G401.6 (cell line): ENCODE results near the gene AFF3.
A peak's percentile ranks its signal among the peaks of the same experiment; 100 is the strongest.

Experiments used
- FAIRE-seq: peaks from 2 replicates; lab custom pipeline; 2012; peaks lifted over from hg19 to GRCh38; lab: Jason Lieb, UNC

Gene AFF3

DNA sequence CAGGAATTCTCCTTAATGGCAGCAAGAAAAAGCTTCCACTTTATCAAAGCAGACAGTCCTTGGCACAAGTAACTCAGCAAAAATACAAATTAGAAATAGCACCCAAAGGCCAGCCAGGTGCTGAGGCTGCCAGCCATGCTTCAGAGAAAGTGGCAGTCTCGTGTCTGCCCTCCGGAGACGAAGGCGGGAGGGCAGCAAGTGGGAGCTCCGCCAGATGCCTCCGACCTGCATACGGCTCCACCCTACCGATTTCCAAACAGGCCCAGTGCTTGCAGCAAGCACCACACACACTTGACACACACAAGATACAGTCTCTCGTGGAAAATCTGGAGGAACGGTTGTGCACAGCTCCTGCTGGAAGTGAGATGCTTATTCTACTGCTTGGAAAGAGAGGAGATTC, 517.7 kb downstream of the AFF3 start:
- FAIRE-seq, result no peak

DNA sequence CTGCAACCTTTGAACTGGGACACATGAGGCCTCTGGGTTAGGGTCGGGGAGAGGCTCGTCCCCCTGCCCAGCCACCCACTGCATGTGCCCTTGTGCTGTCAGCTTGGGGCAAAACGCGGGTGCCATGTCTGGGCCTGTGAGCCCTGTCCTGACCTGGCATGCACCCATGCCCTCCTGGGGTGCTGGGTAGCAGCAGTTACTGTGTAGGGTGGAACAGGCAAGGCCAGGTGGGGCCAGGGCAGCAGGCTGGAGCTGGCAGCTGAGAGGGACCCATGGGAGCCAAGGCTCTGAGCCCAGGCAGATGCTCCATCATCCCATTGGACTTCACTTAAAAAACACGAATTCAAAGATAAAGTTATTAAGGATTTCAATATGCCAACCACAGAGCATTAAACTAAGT, 518.8 kb downstream of the AFF3 start:
- no peak for FAIRE-seq

DNA sequence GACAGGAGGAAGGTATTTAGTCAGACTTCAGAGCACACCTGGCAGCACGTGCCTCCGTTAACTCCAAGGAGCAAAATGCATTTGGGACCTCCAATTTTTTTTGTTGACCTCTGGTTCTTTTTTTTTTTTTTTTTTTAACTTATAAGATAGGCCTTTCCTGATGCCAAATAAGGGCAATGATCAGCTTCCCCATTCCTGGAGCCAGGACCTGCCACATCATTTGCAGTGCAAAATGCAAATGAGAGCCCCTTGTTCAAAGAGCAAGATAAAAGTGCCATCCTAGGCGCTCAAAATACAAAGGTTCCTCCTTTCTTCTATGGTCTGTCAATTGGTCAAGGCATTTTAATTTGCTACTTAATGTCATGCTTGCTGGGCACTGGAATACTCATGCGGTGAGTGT, 519.4 kb downstream of the AFF3 start:
- no peak for FAIRE-seq

DNA sequence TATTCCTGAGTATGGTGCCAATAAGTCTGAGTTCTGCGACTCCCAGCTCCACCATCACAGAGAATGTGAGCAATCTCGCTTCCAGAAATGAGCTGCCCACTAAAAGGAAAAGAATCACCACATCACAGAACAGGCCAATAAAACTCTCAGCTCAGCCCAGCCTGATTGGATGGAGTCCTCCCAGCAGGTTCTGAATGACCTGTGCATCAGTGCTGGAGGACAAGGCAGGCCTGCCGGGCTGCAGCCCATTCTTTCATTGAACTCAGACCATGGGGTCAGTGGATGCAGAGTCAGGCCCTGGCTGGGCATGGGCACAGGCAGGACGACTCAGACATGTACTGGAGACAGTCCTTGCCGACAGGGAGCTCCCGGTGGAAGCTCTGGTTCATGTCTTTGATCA, 519.9 kb downstream of the AFF3 start:
- no peak for FAIRE-seq

DNA sequence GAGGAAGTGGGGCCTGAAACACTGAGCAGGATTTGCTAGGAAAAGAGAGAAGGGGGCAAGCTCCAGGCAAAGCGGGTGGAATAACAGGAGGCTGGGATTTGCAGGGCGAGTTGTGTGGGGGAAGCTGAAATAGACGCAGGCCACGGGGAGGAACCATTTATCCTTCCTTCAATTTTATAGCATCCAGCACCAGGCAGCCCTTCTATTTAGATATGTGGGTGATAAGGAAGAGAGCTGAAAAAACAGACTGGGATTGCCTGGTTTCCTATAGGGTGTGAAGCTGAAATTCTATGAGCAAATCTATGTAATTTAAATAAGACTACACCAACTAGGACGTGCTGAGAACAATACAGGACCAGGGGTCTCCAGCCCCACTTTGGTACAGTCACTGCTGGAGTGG, 520.6 kb downstream of the AFF3 start:
- FAIRE-seq, result no peak

DNA sequence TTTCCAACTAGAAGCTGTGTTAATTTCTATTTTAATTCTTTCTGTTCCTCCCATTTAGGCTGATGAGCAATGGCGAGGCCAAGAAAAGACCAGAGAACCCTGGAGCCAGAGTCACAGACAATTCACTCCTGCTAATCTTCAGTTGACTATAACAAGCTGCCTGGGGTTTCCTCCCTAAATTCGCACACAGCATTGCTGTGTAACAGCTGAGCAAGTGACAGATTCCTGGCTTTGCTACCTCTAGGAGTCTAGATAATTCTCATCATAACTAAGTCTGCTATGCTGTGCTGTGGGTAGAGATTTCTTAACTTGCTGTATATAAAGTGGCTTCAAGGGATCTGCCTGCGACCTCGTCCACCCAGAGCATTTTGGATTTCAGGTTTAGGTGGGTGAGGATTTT, 521.3 kb downstream of the AFF3 start:
- FAIRE-seq, result no peak

DNA sequence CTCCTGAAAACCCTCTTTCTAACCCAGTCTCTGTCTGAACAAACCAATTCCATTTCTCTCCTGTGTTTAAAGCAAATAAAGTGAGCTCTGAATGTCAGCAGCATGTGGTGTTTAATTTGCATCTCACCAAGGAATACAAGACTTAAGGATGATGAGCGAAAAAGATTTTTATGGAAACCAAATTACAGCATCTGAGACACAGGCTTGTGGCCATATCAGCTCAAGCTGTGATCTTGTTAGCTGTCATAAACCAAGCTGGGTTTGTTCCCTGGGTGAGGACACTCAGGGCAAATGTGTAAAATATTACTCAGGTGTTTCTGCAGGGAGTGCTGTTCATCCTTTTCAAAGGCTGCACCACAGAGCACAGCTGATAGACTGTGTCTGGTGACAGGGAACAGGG, 523.2 kb downstream of the AFF3 start:
- peak; percentile 23 for FAIRE-seq

DNA sequence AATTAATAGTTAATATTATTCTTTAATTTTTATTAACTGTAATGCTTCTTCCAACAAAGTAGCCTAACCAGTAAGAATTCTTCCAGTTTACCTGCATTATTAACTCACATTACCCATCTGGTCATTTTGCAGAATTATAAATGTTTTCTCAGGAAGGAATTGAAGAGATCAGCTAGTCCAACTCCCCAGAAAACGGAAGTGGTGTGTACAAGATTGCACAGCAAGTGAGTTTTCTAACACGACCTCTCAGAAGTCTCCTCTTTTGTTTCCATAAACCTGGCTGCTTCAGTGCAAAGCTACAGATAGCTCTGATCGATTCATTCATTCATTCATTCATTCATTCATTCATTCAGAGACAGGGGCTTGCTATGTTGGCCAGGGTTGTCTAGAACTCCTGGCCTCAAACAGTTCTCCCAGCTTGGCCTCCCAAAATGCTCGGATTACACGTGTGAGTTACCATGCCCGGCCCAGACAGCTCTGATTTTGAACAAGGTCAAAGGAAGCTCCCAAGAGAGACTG, 523.8 kb downstream of the AFF3 start:
- FAIRE-seq, result no peak

DNA sequence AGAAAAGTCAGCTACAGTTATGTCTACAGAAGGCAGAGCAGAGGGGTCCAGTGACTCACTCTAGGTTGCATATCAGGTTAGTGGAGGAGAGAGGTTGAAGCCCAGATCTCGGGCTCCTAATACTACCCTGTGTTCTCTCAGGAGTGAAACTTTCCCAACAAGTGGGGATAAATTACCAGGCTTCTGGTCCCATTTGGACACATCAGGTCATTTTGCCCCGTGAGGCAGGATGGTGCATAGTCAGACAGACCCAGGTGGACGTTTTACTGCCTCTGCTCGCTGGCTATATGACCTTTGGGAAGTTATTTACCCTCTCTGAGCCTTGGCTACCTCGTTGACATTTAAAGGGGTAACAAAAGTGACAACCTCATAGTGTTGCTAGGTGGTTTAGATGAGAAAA, 524.6 kb downstream of the AFF3 start:
- peak; percentile 34 for FAIRE-seq

DNA sequence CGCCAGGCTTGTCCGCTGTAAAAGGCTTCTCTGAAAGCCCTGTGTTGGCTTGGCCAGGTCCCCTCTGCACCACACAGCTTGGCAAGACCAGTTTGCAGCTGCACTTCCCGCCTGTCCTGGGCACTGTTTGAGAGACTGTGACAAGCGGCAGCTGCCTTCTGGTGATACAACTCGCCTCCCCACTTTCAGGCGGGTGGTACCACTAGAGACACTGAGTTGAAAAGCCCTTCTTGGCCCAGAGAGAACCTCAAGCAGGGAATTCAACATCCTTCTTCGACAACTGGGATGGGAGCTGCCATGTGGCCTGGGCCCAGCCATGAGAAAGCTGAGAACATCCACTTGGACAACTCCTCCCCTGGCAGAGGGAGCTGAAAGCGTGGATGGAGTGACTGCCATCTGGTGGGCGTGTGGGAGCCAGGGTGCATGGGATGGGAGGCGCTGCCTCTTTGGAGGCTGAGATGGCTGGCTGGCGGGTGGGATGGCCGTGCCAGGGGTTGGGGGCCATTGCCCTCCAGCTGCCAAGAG, 527.1 kb downstream of the AFF3 start:
- no peak for FAIRE-seq

DNA sequence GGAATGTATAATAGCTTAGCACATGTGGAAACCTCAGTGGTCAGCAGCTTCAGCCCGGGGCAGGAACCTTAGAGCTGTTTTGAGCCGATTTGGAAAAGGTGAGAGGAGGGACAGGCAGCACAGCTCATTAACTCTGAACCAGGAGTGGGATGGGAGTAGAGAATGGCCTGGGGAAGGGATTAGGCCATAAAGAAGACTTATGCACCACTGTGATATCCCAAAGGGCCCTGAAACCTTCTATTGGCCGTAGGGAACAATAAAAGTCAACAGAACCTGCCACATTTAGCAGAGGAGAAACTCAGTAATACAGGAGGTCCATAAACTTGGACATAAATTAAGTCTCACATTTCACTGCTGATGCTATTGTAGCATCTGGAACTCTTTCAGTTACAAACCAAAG, 528.4 kb downstream of the AFF3 start:
- no peak for FAIRE-seq

DNA sequence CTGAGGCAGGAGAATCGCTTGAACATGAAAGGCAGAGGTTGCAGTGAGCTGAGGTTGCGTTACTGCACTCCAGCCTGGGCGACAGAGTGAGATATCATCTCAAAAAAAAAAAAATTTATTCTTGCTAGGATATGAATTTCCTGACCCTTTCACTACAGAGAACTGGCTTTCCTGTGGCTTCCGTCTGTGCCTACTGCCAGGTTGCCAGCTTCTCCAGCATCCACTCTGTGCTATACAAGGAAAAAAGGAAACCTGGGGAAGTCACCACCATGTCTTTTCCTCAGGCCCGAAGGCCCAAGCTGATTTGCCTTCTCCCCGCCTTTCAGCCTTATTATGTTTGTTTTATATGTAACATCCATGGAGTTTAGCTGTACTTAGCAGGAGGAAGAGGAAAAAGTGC, 530.6 kb downstream of the AFF3 start:
- no peak for FAIRE-seq

DNA sequence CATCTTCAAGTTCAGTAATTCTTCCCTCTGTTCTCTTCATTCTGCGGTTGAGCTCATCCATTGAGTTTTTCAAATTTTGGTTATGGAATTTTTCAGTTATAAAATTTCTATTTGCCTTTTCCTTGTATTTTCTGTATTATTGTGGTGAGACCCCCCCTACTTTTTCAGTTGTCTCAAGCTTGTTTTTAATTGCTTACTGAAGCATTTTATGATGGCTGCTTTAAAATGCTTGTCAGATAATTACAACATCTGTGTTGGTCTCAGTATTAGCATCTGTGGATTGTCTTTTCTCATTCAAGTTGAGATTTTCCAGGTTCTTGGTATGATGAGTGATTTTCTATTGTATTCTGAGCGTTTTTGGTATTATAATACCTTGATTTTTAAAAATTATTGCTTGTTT, 531.4 kb downstream of the AFF3 start:
- FAIRE-seq, result no peak

DNA sequence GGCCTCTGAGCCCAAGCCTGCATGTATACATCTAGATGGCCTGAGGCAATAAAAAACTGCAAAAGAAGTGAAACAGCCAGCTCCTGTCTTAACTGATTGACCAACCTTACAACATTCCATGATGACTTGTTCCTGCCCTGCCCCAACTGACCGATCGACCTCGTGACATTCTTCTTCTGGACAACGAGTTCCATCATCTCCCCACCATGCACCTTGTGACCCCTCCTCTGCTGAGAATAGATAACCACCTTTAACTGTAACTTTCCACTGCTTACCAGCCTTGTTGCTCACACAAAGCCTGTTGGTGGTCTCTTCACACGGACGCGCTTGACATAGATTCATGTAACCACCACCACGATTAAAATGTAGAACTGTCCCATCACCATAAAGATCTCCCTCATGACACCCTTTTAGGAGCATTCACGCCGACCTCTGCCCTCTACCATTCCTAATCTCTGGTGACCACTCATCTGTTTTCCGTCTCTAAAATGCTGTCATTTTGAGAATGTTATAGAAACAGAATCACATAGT, 532.5 kb downstream of the AFF3 start:
- peak; percentile 11 for FAIRE-seq

DNA sequence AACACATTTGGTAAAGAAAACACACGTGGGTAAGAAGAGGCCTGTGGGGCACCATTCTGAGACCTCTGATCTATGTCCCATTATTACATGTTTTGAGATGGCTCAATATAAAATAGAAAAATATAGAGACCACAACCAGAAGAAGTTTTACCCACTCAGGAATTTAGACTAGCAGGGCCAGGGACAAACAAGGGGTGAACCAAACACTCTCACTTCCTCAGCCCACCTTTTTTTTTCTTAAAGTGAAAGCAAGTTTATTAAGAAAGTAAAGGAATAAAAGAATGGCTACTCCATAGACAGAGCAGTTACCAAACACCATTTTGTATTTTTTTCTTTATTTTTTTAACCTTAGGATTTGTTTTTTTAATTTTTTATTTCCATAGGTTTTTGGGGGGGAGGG, 533.5 kb downstream of the AFF3 start:
- peak; percentile 76 for FAIRE-seq

DNA sequence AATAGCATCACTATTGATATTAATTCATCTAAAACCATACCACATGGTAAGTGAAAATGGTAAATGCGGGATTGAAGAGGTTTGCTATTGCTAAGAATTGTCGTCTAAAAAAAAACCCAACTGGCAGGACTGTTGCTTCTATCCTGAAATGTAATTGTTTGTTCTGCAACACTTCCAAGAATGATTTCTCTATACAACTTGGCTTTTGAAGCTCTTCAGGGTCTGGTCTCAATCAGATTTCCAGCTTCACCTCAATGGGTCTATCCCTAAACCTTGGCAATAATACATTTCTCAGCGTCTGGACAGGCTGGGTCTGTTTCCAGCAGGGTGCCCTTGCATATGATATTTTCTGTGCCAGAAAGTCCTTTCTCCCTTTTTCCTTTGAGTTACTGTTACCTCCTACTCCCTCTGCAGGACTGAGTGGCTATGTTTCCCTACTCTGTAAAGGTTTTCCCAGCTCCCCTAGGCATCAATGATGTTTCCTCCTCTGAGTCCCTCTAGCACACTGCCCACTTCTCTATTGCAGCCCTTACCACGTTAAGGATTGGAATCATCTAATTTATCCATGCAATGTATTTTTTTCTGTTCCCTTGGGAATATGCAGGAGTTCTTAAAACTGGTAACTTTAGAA, 534.4 kb downstream of the AFF3 start:
- FAIRE-seq, result peak; percentile 97

DNA sequence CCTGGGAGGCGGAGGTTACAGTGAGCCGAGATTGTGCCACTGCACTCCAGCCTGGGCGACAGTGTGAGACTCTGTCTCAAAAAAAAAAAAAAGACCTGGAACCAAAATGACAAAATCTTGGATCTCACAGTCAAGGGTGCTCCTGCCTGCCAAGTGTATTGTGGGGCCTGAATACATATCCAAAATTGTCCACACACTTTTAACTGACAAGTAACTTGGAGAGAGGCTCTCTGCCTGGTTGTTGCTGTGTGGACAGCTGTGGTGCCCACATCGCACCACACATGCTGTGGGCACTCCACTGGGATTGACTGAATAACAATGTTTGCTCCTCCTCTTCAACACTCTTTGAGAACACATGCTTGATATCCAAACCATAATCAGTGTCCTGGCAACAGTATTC, 534.9 kb downstream of the AFF3 start:
- FAIRE-seq, result no peak

DNA sequence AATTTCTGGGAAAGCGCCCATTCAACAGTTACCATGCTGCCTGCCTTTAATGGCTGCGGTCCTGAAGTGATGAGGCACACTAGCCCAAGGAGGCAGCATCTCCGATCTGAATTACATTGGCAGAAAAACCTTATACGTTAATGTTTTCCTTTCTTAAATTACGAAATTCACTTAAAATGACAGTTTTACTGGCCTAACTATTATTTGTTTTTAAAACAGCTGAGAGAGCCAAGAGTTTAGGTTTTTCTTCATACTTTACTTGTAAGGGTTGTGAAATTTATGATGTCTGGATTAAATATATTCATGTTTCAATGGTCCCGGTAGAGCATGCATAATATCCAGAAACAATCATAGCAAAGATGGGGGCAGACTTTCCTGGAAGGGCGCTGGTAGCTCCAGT, 537.4 kb downstream of the AFF3 start:
- no peak for FAIRE-seq

DNA sequence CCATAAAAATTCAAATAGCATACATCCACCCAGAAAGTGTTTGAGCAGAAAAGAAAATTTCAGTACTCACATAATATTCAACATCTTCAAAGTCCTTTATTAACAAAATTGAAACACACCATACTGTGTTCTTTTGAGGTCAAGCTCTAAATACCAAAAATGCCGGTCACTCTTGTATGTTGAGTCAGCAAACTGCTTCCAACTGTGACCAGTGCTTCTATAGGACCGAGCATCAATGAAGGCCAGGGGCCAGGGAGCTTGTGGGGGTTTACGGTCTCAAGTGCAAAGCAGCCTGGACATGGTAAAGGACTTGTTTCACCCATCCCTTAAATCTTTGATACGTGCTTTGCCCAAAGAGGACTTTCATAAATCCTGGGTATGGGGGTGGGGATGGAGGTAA, 539.9 kb downstream of the AFF3 start:
- peak; percentile 99 for FAIRE-seq

DNA sequence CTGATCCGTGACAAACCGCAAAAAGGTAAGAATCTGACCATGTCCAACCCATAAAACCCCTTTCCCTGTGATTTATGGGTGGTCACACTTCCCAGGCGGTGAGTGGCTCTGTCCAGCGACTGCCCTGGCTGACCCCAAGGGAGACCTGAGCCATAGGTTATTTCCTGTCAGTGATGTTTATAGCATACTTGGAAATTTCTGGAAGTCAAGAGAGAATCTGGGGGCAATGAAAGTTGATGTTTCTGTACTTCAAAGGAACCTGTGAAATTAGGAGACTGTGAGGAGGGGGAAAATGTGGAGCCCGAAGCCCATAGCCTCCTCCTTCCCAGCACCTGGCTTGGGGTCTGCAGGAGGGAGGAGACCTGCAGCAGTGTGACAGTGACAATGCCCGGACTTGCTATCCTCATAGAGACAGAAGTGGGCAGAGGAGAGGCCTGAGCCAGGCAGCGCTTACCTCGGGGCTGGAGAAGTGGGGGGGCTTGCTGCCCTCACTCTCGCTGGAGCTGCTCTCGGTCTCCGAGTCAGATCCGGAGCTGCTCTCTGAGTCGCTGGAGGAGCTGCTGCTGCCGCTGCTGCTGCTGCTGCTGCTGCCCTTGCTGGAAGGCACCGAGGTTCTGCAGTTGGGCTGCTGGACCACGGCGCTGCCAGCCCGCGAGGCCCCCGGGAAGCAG, 541.3 kb downstream of the AFF3 start:
- peak; percentile 94 for FAIRE-seq

DNA sequence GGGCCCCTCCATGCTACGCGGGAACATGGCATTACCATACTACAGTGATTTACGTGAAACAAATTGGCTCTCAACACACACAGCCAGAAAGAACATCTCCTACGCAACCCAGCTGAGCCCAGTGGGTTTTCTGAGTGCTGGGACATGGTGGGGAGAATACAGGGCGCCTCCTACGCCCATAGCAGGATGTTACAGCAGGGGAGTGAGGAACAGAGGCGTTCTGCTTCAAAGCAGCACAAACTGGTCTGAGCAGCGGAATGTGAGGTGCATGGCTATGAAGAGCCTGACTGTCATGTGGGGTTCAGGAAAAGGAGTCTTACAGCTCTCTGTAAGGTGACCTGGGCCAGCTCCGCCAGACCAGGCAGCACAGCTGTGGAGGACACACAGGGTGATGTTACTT, 543.9 kb downstream of the AFF3 start:
- FAIRE-seq, result no peak

DNA sequence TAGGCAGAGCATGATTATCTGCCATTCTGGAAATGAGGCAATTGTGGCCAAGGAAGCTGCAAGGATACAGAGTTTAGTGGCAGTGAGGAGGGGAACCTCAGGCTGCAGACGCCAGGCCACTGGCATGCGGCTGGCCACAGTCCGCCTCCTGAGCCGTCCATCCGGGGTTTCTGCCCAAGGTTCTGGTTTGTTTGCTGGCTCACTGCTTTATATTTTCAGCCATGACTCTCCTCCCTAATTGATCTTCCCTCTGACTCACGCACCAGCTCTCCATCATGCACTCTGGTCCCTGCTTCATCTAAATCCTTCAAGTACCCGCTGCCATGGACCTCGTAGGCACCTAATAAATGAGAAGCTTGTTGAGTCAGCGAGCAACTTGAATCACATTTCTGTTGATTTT, 544.8 kb downstream of the AFF3 start:
- no peak for FAIRE-seq

DNA sequence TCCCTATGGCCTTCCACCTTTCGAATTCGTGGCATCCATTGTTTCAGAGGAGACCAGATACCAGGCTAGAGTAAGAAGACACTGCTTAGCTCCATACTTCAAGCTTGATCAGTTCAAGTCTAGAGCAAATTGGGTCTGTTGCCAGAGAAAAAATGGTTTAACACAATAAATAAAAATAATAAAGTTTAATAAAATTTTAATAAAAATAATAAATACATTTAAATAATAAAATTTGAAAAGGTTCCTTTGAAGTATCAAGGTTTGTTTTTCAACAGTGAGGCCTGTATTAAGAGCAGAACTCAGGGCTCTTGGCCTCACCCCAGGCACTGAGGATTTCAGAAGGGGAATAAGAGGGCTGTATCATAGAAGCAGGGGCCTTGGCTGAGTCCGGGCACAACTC, 547.0 kb downstream of the AFF3 start:
- FAIRE-seq, result peak; percentile 19
